ENCODE data around the gene TRAF4. TPM values are rescaled to one million over a fixed set of nuclear protein-coding genes. Genes with fewer than 3 reads are reported as not detected.

The TRAF4 gene
- total RNA-seq, 1 donor: 47.0 TPM

DNA sequence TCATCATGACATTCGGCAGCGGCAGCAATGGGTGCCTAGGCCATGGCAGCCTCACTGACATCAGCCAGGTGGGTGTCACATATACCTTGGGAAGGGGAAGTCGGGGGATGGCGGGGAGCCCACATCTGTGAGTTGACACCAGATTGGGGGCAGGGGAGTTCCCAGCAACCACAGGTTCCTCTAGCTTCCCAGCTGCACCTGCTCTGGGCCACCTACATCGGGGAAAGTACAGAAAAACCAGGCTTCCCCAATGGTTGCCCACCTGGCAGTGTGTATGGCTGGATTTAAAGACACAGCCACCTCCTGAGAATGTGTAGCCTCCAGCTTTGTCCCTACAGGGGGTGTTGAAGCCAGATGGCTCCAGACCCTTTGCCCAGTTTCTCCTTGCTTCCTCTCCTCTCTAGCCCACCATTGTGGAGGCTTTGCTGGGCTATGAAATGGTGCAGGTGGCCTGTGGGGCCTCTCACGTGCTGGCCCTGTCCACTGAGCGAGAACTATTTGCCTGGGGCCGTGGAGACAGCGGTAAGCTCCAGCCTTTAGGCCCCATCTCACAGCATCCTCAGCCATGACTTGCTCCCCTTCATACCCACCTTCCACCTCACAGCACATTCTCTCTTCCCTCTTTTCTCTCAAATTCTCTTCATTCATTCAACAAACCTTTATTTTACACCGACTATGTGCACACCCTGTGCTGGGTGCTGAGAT is 5.0 kb upstream of the TRAF4 start:
- no peak overlapping the region for H3K4me2 ChIP-seq (ENCODE audit: insufficient read depth, low read length)
- TF ChIP-seq, protein P1, sequence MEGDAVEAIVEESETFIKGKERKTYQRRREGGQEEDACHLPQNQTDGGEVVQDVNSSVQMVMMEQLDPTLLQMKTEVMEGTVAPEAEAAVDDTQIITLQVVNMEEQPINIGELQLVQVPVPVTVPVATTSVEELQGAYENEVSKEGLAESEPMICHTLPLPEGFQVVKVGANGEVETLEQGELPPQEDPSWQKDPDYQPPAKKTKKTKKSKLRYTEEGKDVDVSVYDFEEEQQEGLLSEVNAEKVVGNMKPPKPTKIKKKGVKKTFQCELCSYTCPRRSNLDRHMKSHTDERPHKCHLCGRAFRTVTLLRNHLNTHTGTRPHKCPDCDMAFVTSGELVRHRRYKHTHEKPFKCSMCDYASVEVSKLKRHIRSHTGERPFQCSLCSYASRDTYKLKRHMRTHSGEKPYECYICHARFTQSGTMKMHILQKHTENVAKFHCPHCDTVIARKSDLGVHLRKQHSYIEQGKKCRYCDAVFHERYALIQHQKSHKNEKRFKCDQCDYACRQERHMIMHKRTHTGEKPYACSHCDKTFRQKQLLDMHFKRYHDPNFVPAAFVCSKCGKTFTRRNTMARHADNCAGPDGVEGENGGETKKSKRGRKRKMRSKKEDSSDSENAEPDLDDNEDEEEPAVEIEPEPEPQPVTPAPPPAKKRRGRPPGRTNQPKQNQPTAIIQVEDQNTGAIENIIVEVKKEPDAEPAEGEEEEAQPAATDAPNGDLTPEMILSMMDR (IDR thresholded peaks at IDR 0.05; ENCODE audit: extremely low read depth, low read depth, low read length): no peak
- no peak overlapping the region for H3K4me3 ChIP-seq (ENCODE audit: insufficient read depth, low read length)
- H3K27me3 ChIP-seq (ENCODE audit: insufficient read depth, low read length): no peaks in the 10 kb centered on the region
- H4K20me1 ChIP-seq (ENCODE audit: insufficient read depth, low read length): no peaks in the 10 kb centered on the region
- peak; percentile 58 for DNase-seq (ENCODE audit: insufficient read length, low spot score, missing footprints)
- H3K9me3 ChIP-seq (ENCODE audit: low read depth, low read length): no peaks in the 10 kb centered on the region
- no peaks in the 10 kb centered on the region for H3K36me3 ChIP-seq (ENCODE audit: insufficient read depth, low read length)
- no peak overlapping the region for H3K27ac ChIP-seq (ENCODE audit: low read depth, low read length)
- no peaks in the 10 kb centered on the region for H3K79me2 ChIP-seq (ENCODE audit: insufficient read depth, low read length)
- H3K4me1 ChIP-seq (ENCODE audit: insufficient read depth, low read length): peaks cover 9% of the 10 kb centered on the region
- H2AFZ ChIP-seq (ENCODE audit: low read length): no peak overlapping the region

DNA sequence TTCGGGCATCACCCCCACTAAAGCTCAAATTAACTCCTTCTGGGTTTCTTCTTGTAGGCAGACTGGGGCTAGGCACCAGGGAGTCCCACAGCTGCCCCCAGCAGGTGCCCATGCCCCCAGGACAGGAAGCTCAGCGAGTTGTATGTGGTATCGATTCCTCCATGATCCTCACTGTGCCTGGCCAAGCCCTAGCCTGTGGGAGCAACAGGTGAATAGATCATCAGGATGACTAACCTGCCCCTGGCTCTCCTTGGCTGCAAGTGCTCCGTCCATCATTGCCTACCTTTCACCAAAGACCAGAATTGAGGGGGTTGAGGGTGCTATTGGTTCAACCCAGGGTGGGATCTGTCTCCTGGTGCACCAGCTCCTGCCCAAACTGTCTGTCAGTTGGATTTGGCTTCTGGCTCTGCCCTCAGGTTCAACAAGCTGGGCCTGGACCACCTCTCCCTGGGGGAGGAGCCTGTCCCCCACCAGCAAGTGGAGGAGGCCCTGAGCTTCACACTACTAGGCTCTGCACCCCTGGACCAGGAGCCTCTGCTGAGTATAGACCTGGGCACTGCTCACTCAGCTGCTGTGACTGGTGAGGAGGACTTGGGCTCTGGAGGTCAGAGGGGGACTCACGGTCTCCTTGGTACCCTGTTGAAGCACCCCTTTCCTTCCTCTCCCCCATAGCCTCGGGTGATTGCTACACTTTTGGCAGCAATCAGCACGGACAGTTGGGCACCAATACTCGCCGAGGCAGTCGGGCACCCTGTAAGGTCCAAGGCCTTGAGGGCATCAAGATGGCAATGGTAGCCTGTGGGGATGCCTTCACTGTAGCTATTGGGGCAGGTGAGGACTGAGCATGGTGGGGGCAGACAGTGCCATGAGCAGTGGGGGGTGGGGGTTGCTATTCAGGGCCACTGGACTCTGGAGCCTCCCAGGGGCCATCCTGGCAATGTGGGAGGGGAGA is 3.1 kb upstream of the TRAF4 start:
- no peak overlapping the region for H2AFZ ChIP-seq (ENCODE audit: low read length)
- H3K4me1 ChIP-seq (ENCODE audit: insufficient read depth, low read length): peaks cover 16% of the 10 kb centered on the region
- no peaks in the 10 kb centered on the region for H3K36me3 ChIP-seq (ENCODE audit: insufficient read depth, low read length)
- H3K9me3 ChIP-seq (ENCODE audit: low read depth, low read length): no peaks in the 10 kb centered on the region
- no peak overlapping the region for H3K4me3 ChIP-seq (ENCODE audit: insufficient read depth, low read length)
- no peak overlapping the region for H3K4me2 ChIP-seq (ENCODE audit: insufficient read depth, low read length)
- no peak overlapping the region for H3K27ac ChIP-seq (ENCODE audit: low read depth, low read length)
- peak; percentile 69 for DNase-seq (ENCODE audit: insufficient read length, low spot score, missing footprints)
- peaks cover 15% of the 10 kb centered on the region for H3K79me2 ChIP-seq (ENCODE audit: insufficient read depth, low read length)
- no peaks in the 10 kb centered on the region for H3K27me3 ChIP-seq (ENCODE audit: insufficient read depth, low read length)
- TF ChIP-seq, protein P1 (IDR thresholded peaks at IDR 0.05; ENCODE audit: extremely low read depth, low read depth, low read length): no peak
- peaks cover 3% of the 10 kb centered on the region for H4K20me1 ChIP-seq (ENCODE audit: insufficient read depth, low read length)

DNA sequence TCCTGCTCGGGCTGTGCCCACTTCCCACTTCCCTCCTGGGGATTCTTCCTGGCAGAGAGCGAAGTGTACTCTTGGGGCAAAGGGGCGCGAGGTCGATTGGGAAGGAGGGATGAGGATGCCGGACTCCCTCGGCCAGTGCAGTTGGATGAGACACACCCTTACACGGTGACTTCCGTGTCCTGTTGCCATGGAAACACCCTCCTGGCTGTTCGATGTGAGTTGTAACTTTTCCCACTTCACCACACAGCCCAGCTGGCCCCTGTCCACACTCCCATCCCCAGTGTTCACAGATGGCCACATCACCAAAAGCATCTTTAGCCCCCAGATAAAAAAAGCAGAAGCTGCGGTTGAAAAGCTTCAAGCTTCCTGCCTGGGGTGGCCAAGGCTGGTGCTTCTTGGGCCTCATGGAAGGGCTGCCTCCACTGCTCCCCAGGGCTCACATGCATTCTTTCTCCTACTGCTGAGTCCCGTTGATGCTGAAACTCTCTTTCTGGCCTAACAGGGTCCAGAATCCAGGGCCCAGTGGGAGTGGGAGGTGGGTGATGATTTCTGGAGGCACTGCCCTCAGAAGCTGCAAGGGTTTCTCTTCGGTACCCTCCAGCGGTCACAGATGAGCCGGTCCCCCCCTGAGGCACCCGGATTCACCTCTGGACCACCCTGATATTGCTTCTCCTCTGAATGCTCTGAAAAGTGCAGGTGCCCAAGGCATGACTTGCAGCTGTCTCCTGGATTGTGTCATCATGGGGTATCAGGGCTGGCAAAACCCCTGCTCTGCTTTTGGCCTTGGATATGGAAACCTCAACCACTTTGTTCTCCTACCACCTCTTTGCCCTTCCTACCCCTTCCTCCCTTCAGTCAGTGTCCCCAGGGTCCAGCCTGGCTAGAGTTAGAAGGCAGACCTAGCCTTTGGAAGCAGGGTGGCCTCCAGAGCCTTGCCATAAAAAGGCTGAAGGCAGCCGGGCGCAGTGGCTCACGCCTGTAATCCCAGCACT is 2.2 kb upstream of the TRAF4 start:
- Histone ChIP-seq H3K4me3 (ENCODE audit: insufficient read depth, low read length) (no peak overlapping the region), H3K4me1 (ENCODE audit: insufficient read depth, low read length) (peaks cover 25% of the 10 kb centered on the region), H4K20me1 (ENCODE audit: insufficient read depth, low read length) (peaks cover 12% of the 10 kb centered on the region), H2AFZ (ENCODE audit: low read length) (no peak overlapping the region), H3K36me3 (ENCODE audit: insufficient read depth, low read length) (peaks cover 4% of the 10 kb centered on the region), H3K27ac (ENCODE audit: low read depth, low read length) (no peak overlapping the region), H3K4me2 (ENCODE audit: insufficient read depth, low read length) (no peak overlapping the region), H3K9me3 (ENCODE audit: low read depth, low read length) (no peaks in the 10 kb centered on the region), H3K27me3 (ENCODE audit: insufficient read depth, low read length) (no peaks in the 10 kb centered on the region), H3K79me2 (ENCODE audit: insufficient read depth, low read length) (peaks cover 25% of the 10 kb centered on the region)
- TF ChIP-seq, protein P1 (IDR thresholded peaks at IDR 0.05; ENCODE audit: extremely low read depth, low read depth, low read length): no peak
- DNase-seq (ENCODE audit: insufficient read length, low spot score, missing footprints): peak; percentile 77
